Astrocyte (in vitro differentiated cells and primary cell): ENCODE measurements around the gene ACTN1.

Source experiments
- EZH2 ChIP-seq: IDR thresholded peaks from 2 replicates; pipeline ENCODE4 v1.6.1; 2012; ENCODE audit warnings: mild to moderate bottlenecking, low read length, inconsistent platforms; ENCODE audit not compliant: insufficient read depth
- TF ChIP-seq, protein P1 (sequence below): IDR thresholded peaks from 2 replicates; pipeline ENCODE4 v1.5.1; 2011; ENCODE audit warnings: low read depth, mild to moderate bottlenecking, inconsistent platforms, low read length, moderate library complexity; ENCODE audit not compliant: insufficient read depth

DNA sequence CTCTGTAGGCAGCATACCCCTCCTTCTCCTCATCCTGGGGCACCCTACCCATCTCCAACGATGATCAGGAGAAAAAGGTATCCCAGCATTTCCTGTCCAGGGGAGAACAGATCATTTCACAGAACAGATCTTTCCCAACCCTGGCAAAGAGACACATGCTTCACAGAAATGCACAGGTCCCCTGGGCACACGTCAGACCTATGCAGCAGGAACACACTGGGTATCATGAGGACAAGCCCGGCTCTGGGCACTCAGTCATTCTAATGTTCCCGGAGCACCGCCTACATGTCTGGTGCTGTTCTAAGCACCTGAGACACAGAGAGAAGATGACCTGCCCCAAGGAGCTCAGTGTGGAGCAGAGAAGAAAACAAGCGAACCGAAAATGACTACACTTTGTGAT, 56.2 kb downstream of the ACTN1 start:
- TF ChIP-seq, protein P1, sequence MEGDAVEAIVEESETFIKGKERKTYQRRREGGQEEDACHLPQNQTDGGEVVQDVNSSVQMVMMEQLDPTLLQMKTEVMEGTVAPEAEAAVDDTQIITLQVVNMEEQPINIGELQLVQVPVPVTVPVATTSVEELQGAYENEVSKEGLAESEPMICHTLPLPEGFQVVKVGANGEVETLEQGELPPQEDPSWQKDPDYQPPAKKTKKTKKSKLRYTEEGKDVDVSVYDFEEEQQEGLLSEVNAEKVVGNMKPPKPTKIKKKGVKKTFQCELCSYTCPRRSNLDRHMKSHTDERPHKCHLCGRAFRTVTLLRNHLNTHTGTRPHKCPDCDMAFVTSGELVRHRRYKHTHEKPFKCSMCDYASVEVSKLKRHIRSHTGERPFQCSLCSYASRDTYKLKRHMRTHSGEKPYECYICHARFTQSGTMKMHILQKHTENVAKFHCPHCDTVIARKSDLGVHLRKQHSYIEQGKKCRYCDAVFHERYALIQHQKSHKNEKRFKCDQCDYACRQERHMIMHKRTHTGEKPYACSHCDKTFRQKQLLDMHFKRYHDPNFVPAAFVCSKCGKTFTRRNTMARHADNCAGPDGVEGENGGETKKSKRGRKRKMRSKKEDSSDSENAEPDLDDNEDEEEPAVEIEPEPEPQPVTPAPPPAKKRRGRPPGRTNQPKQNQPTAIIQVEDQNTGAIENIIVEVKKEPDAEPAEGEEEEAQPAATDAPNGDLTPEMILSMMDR, result no peak
- no peak for TF ChIP-seq EZH2
